IMR-90 (cell line): ENCODE measurements around the gene BRINP1. TPM values are rescaled to one million over a fixed set of nuclear protein-coding genes. Genes with fewer than 3 reads are reported as not detected.

ENCODE experiments used
- ATAC-seq: fragments of 200-7000 bp; cut with Tn5 transposase; 2 replicates; pipeline ENCODE4 v1.9.1; 2020; ENCODE audit warnings: low read depth, mild to moderate bottlenecking, moderate library complexity
- BruUV-seq: library from RNA; stranded (reverse); fragments of 400-500 nt; replicated peaks from 2 replicates; lab custom pipeline; 2021; lab: Mats Ljungman, UMichigan
- CTCF ChIA-PET: fragments of 300-600 bp; formaldehyde crosslinking; extraction: SDS; loops from one replicate; lab custom pipeline; 2021; ENCODE audit warnings: antibody characterized with exemption; lab: Yijun Ruan, JAX
- POLR2A ChIA-PET: fragments of 300-600 bp; sonication (Branson Sonifier 250); formaldehyde crosslinking; loops from one replicate; lab custom pipeline; 2022; ENCODE audit warnings: antibody characterized with exemption; ENCODE audit not compliant: unreplicated experiment; lab: Charles Lee
- DNase-seq: peaks from one replicate; pipeline ENCODE4 v3.0.0; 2013
- H2AFZ ChIP-seq: replicated peaks from 2 replicates; pipeline ENCODE3; 2013; ENCODE audit warnings: low read length, mild to moderate bottlenecking; ENCODE audit not compliant: poor library complexity
- H2AK5ac ChIP-seq: 2 replicates; pipeline ENCODE4 v1.6.1; 2013; ENCODE audit warnings: low read depth, low read length, inconsistent platforms
- H2AK9ac ChIP-seq: replicated peaks from 2 replicates; pipeline ENCODE3; 2013; ENCODE audit warnings: mild to moderate bottlenecking, low read depth, low read length, moderate library complexity; ENCODE audit not compliant: poor library complexity
- H2BK120ac ChIP-seq: 2 replicates; pipeline ENCODE4 v1.6.1; 2013; ENCODE audit warnings: low read depth, low read length, inconsistent platforms
- H2BK15ac ChIP-seq: 3 replicates; pipeline ENCODE4 v1.6.1; 2013; ENCODE audit warnings: low read depth, low read length, inconsistent platforms
- H2BK20ac ChIP-seq: 2 replicates; pipeline ENCODE4 v1.6.1; 2013; ENCODE audit warnings: low read depth, mild to moderate bottlenecking, inconsistent platforms, low read length, moderate library complexity
- H2BK5ac ChIP-seq: 2 replicates; pipeline ENCODE4 v1.6.1; 2013; ENCODE audit warnings: mild to moderate bottlenecking, low read depth, low read length, inconsistent platforms; ENCODE audit not compliant: poor library complexity, severe bottlenecking
- H3K14ac ChIP-seq: replicated peaks from 2 replicates; pipeline ENCODE4 v1.6.1; 2013; ENCODE audit warnings: low read depth, low read length, inconsistent platforms
- H3K18ac ChIP-seq: 2 replicates; pipeline ENCODE4 v1.6.1; 2013; ENCODE audit warnings: low read depth, low read length, control low read depth
- H3K23ac ChIP-seq: 2 replicates; pipeline ENCODE4 v1.6.1; 2013; ENCODE audit warnings: low read depth, low read length, inconsistent platforms
- H3K27ac ChIP-seq: 2 replicates; pipeline ENCODE4 v1.5.1; 2013; ENCODE audit warnings: mild to moderate bottlenecking, control low read depth, low read length; ENCODE audit not compliant: insufficient read depth
- H3K27me3 ChIP-seq: 2 replicates; pipeline ENCODE4 v1.6.1; 2013; ENCODE audit warnings: low read length; ENCODE audit not compliant: control insufficient read depth, insufficient read depth
- H3K36me3 ChIP-seq: 2 replicates; pipeline ENCODE4 v1.6.1; 2013; ENCODE audit warnings: low read length, mixed read lengths; ENCODE audit not compliant: control insufficient read depth, insufficient read depth
- H3K4ac ChIP-seq: 2 replicates; pipeline ENCODE4 v1.6.1; 2013; ENCODE audit warnings: low read depth, low read length, inconsistent platforms
- H3K4me1 ChIP-seq: 2 replicates; pipeline ENCODE4 v1.6.1; 2013; ENCODE audit warnings: low read length, mixed read lengths; ENCODE audit not compliant: control insufficient read depth, insufficient read depth
- H3K4me2 ChIP-seq: 2 replicates; pipeline ENCODE4 v1.6.1; 2013; ENCODE audit warnings: low read depth, mild to moderate bottlenecking, control low read depth, low read length, moderate library complexity
- H3K4me3 ChIP-seq: 2 replicates; pipeline ENCODE4 v1.5.1; 2013; ENCODE audit warnings: low read depth, mild to moderate bottlenecking, control low read depth, low read length, moderate library complexity; ENCODE audit not compliant: insufficient read depth
- H3K56ac ChIP-seq: 2 replicates; pipeline ENCODE4 v1.6.1; 2013; ENCODE audit warnings: low read length, inconsistent platforms; ENCODE audit not compliant: insufficient read depth; ENCODE audit errors: extremely low read depth
- H3K79me1 ChIP-seq, 2 experiments: 2 replicates each; pipeline ENCODE4 v1.6.1; 2013; ENCODE audit warnings: low read length in 2 of 2, inconsistent platforms in 1 of 2, low read depth in 1 of 2
- H3K9ac ChIP-seq: 2 replicates; pipeline ENCODE4 v1.6.1; 2013; ENCODE audit warnings: low read depth, low read length, control low read depth
- H3K9me1 ChIP-seq: 2 replicates; pipeline ENCODE4 v1.6.1; 2013; ENCODE audit warnings: low read length, inconsistent platforms; ENCODE audit not compliant: insufficient read depth
- H3K9me3 ChIP-seq: 2 replicates; pipeline ENCODE4 v1.6.1; 2013; ENCODE audit warnings: low read length; ENCODE audit not compliant: control insufficient read depth, insufficient read depth
- H4K20me1 ChIP-seq: 2 replicates; pipeline ENCODE4 v1.6.1; 2013; ENCODE audit warnings: low read length, inconsistent platforms; ENCODE audit not compliant: insufficient read depth
- H4K5ac ChIP-seq: 2 replicates; pipeline ENCODE4 v1.6.1; 2013; ENCODE audit warnings: mild to moderate bottlenecking, low read depth, low read length, control low read depth
- H4K8ac ChIP-seq, 2 experiments: 2 replicates each; pipeline ENCODE4 v1.6.1; 2013; ENCODE audit warnings: low read depth in 2 of 2, low read length in 2 of 2, control low read depth in 1 of 2, inconsistent platforms in 1 of 2
- H4K91ac ChIP-seq: 2 replicates; pipeline ENCODE4 v1.6.1; 2013; ENCODE audit warnings: low read depth, low read length, inconsistent platforms; ENCODE audit not compliant: insufficient read depth
- BHLHE40 ChIP-seq: fragments of 150-350 bp; IDR thresholded peaks from 2 replicates; pipeline ENCODE4 v1.6.1; 2016; ENCODE audit warnings: mild to moderate bottlenecking, low read depth, low read length
- CHD1 ChIP-seq: IDR thresholded peaks from 2 replicates; pipeline ENCODE4 v1.6.1; 2012; ENCODE audit warnings: low read depth, low read length, improper control_type of control experiment
- MAFK ChIP-seq: IDR thresholded peaks from 2 replicates; pipeline ENCODE4 v1.6.1; 2012; ENCODE audit warnings: low read depth, low read length, improper control_type of control experiment
- MAZ ChIP-seq: IDR thresholded peaks from 2 replicates; pipeline ENCODE4 v1.6.1; 2012; ENCODE audit warnings: low read depth, mild to moderate bottlenecking, low read length, improper control_type of control experiment, moderate library complexity, borderline replicate concordance
- MXI1 ChIP-seq: IDR thresholded peaks from 2 replicates; pipeline ENCODE4 v1.6.1; 2012; ENCODE audit warnings: low read depth, mild to moderate bottlenecking, low read length, moderate library complexity, borderline replicate concordance
- POLR2A ChIP-seq: IDR thresholded peaks from 2 replicates; pipeline ENCODE4 v1.6.1; 2012; ENCODE audit warnings: mild to moderate bottlenecking, low read depth, low read length
- RAD21 ChIP-seq: IDR thresholded peaks from 2 replicates; pipeline ENCODE4 v1.6.1; 2012; ENCODE audit warnings: low read length, improper control_type of control experiment
- RCOR1 ChIP-seq: IDR thresholded peaks from 2 replicates; pipeline ENCODE4 v1.6.1; 2012; ENCODE audit warnings: mild to moderate bottlenecking, low read length, improper control_type of control experiment; ENCODE audit not compliant: insufficient replicate concordance
- SMC3 ChIP-seq: fragments of 150-350 bp; IDR thresholded peaks from 2 replicates; pipeline ENCODE4 v1.6.1; 2016; ENCODE audit warnings: low read depth, mild to moderate bottlenecking, antibody characterized with exemption, low read length, moderate library complexity
- USF2 ChIP-seq: fragments of 150-350 bp; IDR thresholded peaks from 2 replicates; pipeline ENCODE4 v1.6.1; 2017; ENCODE audit warnings: mild to moderate bottlenecking, antibody characterized with exemption, low read length, low read depth
- WGBS, 2 experiments: methylation state at CpG; one replicate each; pipeline versions ENCODE4 v1.1.5 to v1.1.7; 2013; ENCODE audit warnings: missing lambda C conversion rate in 2 of 2; ENCODE audit not compliant: insufficient read length in 1 of 2; ENCODE audit errors: extremely low coverage in 2 of 2; 5-methylcytosine and 5-hydroxymethylcytosine counted together
- dilution Hi-C: fragments of 300-500 bp; cut with HindIII; formaldehyde crosslinking; loops from one replicate; pipeline ENCODE4 v1.14.3; 2018; ENCODE audit warnings: low sequenced_read_pairs; ENCODE audit not compliant: unreplicated experiment
- in situ Hi-C: fragments of 300-500 bp; cut with MboI; formaldehyde crosslinking; loops from 3 replicates; pipeline ENCODE4 v1.14.3; 2019; ENCODE audit warnings: low sequenced_read_pairs, inconsistent platforms, mixed read lengths
- intact Hi-C: fragments of 100-400 bp; cut with micrococcal nuclease; formaldehyde crosslinking; loops from 2 replicates; pipeline ENCODE4 v1.10.0; 2022
- polyA plus RNA-seq, 3 experiments: library from polyadenylated mRNA; depleted of rRNA; stranded (reverse); fragments of >200 nt; gene quantifications; 2 replicates each; pipeline ENCODE4 v1.2.3, GENCODE V29; 2012; ENCODE audit warnings: low replicate concordance in 1 of 3
- total RNA-seq: library from RNA; depleted of rRNA; stranded (reverse); fragments of >200 nt; gene quantifications from 2 replicates; pipeline ENCODE4 v1.2.3, GENCODE V29; 2012

The BRINP1 gene
- total and polyA plus RNA-seq, 2 of the 4 experiments (the other 2 are of a cell fraction), result under 0.01 TPM; not detected in 1

- H3K4me3 ChIP-seq, result no peak overlapping the region
- ATAC-seq (no peak), DNase-seq (no peak)
- H3K56ac ChIP-seq, result no peak overlapping the region
- no peak overlapping the region for H2AFZ ChIP-seq
- no peak for TF ChIP-seq MAFK
- no peak for TF ChIP-seq MXI1
- TF ChIP-seq MAZ, result no peak
- TF ChIP-seq RAD21, result no peak
- no peak for TF ChIP-seq POLR2A
- TF ChIP-seq CHD1, result no peak
- TF ChIP-seq RCOR1, result no peak
- no peak for TF ChIP-seq USF2
- TF ChIP-seq BHLHE40, result no peak
- no peak for TF ChIP-seq SMC3
- H3K4me1 ChIP-seq, result no peaks in the 10 kb centered on the region
- no peak overlapping the region for H3K23ac ChIP-seq
- H2BK120ac ChIP-seq, result no peak overlapping the region
- no peak overlapping the region for H3K9ac ChIP-seq
- no peaks in the 10 kb centered on the region for H3K9me1 ChIP-seq
- intact Hi-C loops, result no loop called here
- CTCF ChIA-PET, result interaction anchor here (0.5 kb wide), 1 partner anchor 1312 kb away, joined by 3 read pairs; no protein-coding TSS in a partner anchor
- H3K4me2 ChIP-seq, result no peak overlapping the region
- in situ Hi-C loops, result no loop called here
- no peak overlapping the region for H2BK15ac ChIP-seq
- no peaks in the 10 kb centered on the region for H3K27me3 ChIP-seq
- H3K18ac ChIP-seq, result no peak overlapping the region
- dilution Hi-C loops, result no loop called here
- no peaks in the 10 kb centered on the region for H3K36me3 ChIP-seq
- H4K20me1 ChIP-seq, result no peaks in the 10 kb centered on the region
- no peak overlapping the region for H2AK5ac ChIP-seq
- H4K91ac ChIP-seq, result no peak overlapping the region
- POLR2A ChIA-PET, result no interaction called here
- no peak overlapping the region for H4K8ac ChIP-seq
- no peaks in the 10 kb centered on the region for H3K79me1 ChIP-seq
- no peak overlapping the region for H3K4ac ChIP-seq
- H3K27ac ChIP-seq, result no peak overlapping the region
- no peak overlapping the region for H2AK9ac ChIP-seq
- no TSS peak for BruUV-seq
- 0% methylated on average over 1 of the region's 3 CpGs; no CpG with 5 or more reads in 1 of the 2 experiments for WGBS, 2 experiments
- H3K9me3 ChIP-seq, result peaks cover 16% of the 10 kb centered on the region
- H3K14ac ChIP-seq, result no peak overlapping the region
- H4K5ac ChIP-seq, result no peak overlapping the region
- no peak overlapping the region for H2BK5ac ChIP-seq
- H2BK20ac ChIP-seq, result no peak overlapping the region
Measured at GRCh38 chr9:119304555-119304954, 64.7 kb downstream of the BRINP1 start.
